Left lung (tissue), 10 donors: Measurements from ENCODE around the gene KIF6. TPM values are rescaled to one million over a fixed set of nuclear protein-coding genes. Genes with fewer than 3 reads are reported as not detected.

Source experiments
- ATAC-seq: fragments of 200-7000 bp; cut with Tn5 transposase; one replicate; pipeline ENCODE4 v1.9.1; 2020; ENCODE audit warnings: moderate library complexity
- DNase-seq, 4 donors: peaks; one replicate each; pipeline ENCODE4 v3.0.0-alpha.2; 2013 to 2020
- H3K27ac ChIP-seq, 2 donors: fragments of 200-600 bp; sonication (generic) in 1 of 2; one replicate each; pipeline versions ENCODE4 v1.5.0 to v1.8.0; 2020 to 2021
- H3K27me3 ChIP-seq, 2 donors: fragments of 200-600 bp; sonication (generic) in 1 of 2; one replicate each; pipeline versions ENCODE4 v1.5.0 to v1.8.0; 2020 to 2021
- H3K36me3 ChIP-seq, 2 donors: fragments of 200-600 bp; sonication (generic) in 1 of 2; one replicate each; pipeline versions ENCODE4 v1.5.0 to v1.8.0; 2020 to 2021
- H3K4me1 ChIP-seq, 2 donors: fragments of 200-600 bp; one replicate each; pipeline ENCODE4 v1.8.0; 2021
- H3K4me3 ChIP-seq, 2 donors: fragments of 200-600 bp; sonication (generic) in 1 of 2; one replicate each; pipeline versions ENCODE4 v1.5.0 to v1.8.0; 2020 to 2021; ENCODE audit warnings: mild to moderate bottlenecking in 1 of 2
- H3K9me3 ChIP-seq, 2 donors: fragments of 200-600 bp; sonication (generic) in 1 of 2; one replicate each; pipeline versions ENCODE4 v1.5.0 to v1.8.0; 2020 to 2021
- CTCF ChIP-seq, 2 donors: fragments of 200-600 bp; sonication (generic) in 1 of 2; IDR thresholded peaks; one replicate each; pipeline versions ENCODE4 v1.5.0 to v1.8.0; 2021; ENCODE audit warnings: antibody characterized with exemption in 2 of 2
- intact Hi-C, 2 donors: fragments of 100-400 bp; cut with DNase I; formaldehyde crosslinking; loops; one replicate each; pipeline versions ENCODE4 v1.11.2 to v1.14.2; 2022
- polyA plus RNA-seq, 6 donors: library from polyadenylated mRNA; unstranded; fragments of 120-200 nt; gene quantifications; one replicate each; pipeline ENCODE4 v1.2.1, GENCODE V29; 2013; ENCODE audit not compliant: insufficient read length in 6 of 6
- total RNA-seq, 2 donors: library from RNA; stranded (reverse); fragmentation: NEBNext Ultra II Directional; extraction: Animal tissue kit (Norgen Biotek cat#: 25700); gene quantifications; one replicate each; pipeline ENCODE4 v1.2.1, GENCODE V29; 2021
- donor health status: DM: no; HTN: yes; CAD: no.
- donor health status: DM: no; HTN: no; CAD: no.

The KIF6 gene
- total and polyA plus RNA-seq, 8 donors: 0.93 to 4.4 (median 2.8) TPM

GRCh38 chr6:39422238-39422637 lies 303.0 kb downstream of the KIF6 start:
- no peak for TF ChIP-seq CTCF (IDR thresholded peaks at IDR 0.05)
- ATAC-seq (peak; percentile 44), DNase-seq (no peak)
- H3K36me3 ChIP-seq: no peaks in the 10 kb centered on the region
- no peak overlapping the region for H3K27ac ChIP-seq
- intact Hi-C loops: no loop called here
- H3K27me3 ChIP-seq: no peaks in the 10 kb centered on the region
- peaks cover 0 to 6% of the 10 kb centered on the region in 2 donors for H3K4me1 ChIP-seq
- H3K9me3 ChIP-seq: no peaks in the 10 kb centered on the region
- no peak overlapping the region for H3K4me3 ChIP-seq

GRCh38 chr6:39421383-39422225 lies 303.6 kb downstream of the KIF6 start:
- DNase-seq (no peak), ATAC-seq (no peak)
- H3K9me3 ChIP-seq: no peaks in the 10 kb centered on the region
- intact Hi-C loops: no loop called here
- no peak overlapping the region for H3K4me3 ChIP-seq
- no peaks in the 10 kb centered on the region for H3K27me3 ChIP-seq
- no peaks in the 10 kb centered on the region for H3K36me3 ChIP-seq
- no peak for TF ChIP-seq CTCF (IDR thresholded peaks at IDR 0.05)
- H3K27ac ChIP-seq: no peak overlapping the region
- peaks cover 0 to 6% of the 10 kb centered on the region in 2 donors for H3K4me1 ChIP-seq

GRCh38 chr6:39420300-39421265 lies 304.6 kb downstream of the KIF6 start:
- H3K4me3 ChIP-seq: no peak overlapping the region
- TF ChIP-seq CTCF (IDR thresholded peaks at IDR 0.05): no peak
- ATAC-seq (no peak), DNase-seq (peak in 2 of 4 donors; percentile 30 to 53)
- H3K27me3 ChIP-seq: no peaks in the 10 kb centered on the region
- H3K27ac ChIP-seq: no peak overlapping the region
- no peaks in the 10 kb centered on the region for H3K4me1 ChIP-seq
- H3K9me3 ChIP-seq: no peaks in the 10 kb centered on the region
- H3K36me3 ChIP-seq: no peaks in the 10 kb centered on the region
- intact Hi-C loops: no loop called here

GRCh38 chr6:39419607-39420006 lies 305.6 kb downstream of the KIF6 start:
- ATAC-seq: no peak
- no peak overlapping the region for H3K4me3 ChIP-seq
- TF ChIP-seq CTCF (IDR thresholded peaks at IDR 0.05): no peak
- DNase-seq: no peak
- no peaks in the 10 kb centered on the region for H3K36me3 ChIP-seq
- H3K4me1 ChIP-seq: no peaks in the 10 kb centered on the region
- H3K27ac ChIP-seq: no peak overlapping the region
- no peaks in the 10 kb centered on the region for H3K9me3 ChIP-seq
- intact Hi-C loops: no loop called here
- no peaks in the 10 kb centered on the region for H3K27me3 ChIP-seq

GRCh38 chr6:39417440-39417839 lies 307.8 kb downstream of the KIF6 start:
- Histone ChIP-seq H3K27me3 (no peaks in the 10 kb centered on the region), H3K36me3 (no peaks in the 10 kb centered on the region), H3K9me3 (no peaks in the 10 kb centered on the region), H3K4me1 (no peaks in the 10 kb centered on the region), H3K27ac (no peak overlapping the region), H3K4me3 (no peak overlapping the region)
- no peak for DNase-seq
- no peak for TF ChIP-seq CTCF (IDR thresholded peaks at IDR 0.05)
- intact Hi-C loops: no loop called here
- no peak for ATAC-seq
